HG03103 (cell line): ENCODE measurements around the gene CPLX1.

Source experiments
- ATAC-seq: cut with Tn5 transposase; IDR thresholded peaks from one replicate; pipeline ENCODE4 v1.9.1; 2021; ENCODE audit warnings: low read depth; ENCODE audit not compliant: unreplicated experiment

CPLX1 gene

GRCh38 chr4:825971-826330, at the start of gene CPLX1:
Gene CPLX1, minus strand, starts transcription at chr4:826129. Its CDS starts 1,607 bp downstream, at chr4:824522.
- no peak for ATAC-seq

- no peak for ATAC-seq
These were observed 49.3 kb upstream of the CPLX1 start for GRCh38 chr4:874971-875817.

GRCh38 chr4:874056-874455, 48.1 kb upstream of the CPLX1 start:
- ATAC-seq: no peak

- no peak for ATAC-seq
These were observed 46.5 kb upstream of the CPLX1 start for GRCh38 chr4:872241-872981.

GRCh38 chr4:871484-871883, 45.6 kb upstream of the CPLX1 start:
- ATAC-seq: no peak

GRCh38 chr4:870951-871350, 45.0 kb upstream of the CPLX1 start:
- ATAC-seq: no peak

- no peak for ATAC-seq
These were observed 43.8 kb upstream of the CPLX1 start for GRCh38 chr4:869776-870175.

- ATAC-seq: no peak
These were observed 42.5 kb upstream of the CPLX1 start for GRCh38 chr4:868421-868820.

- no peak for ATAC-seq
These were observed 41.8 kb upstream of the CPLX1 start for GRCh38 chr4:867526-868250.

- ATAC-seq: no peak
These were observed 40.9 kb upstream of the CPLX1 start for GRCh38 chr4:866761-867390.

- no peak for ATAC-seq
These were observed 40.3 kb upstream of the CPLX1 start for GRCh38 chr4:866068-866760.

GRCh38 chr4:865572-865971, 39.6 kb upstream of the CPLX1 start:
- ATAC-seq: no peak

GRCh38 chr4:865121-865465, 39.2 kb upstream of the CPLX1 start:
- ATAC-seq: no peak

- ATAC-seq: no peak
These were observed 38.7 kb upstream of the CPLX1 start for GRCh38 chr4:864456-865120.

GRCh38 chr4:860561-860960, 34.6 kb upstream of the CPLX1 start:
- no peak for ATAC-seq

- no peak for ATAC-seq
These were observed 33.6 kb upstream of the CPLX1 start for GRCh38 chr4:859496-859895.

GRCh38 chr4:858831-859451, 33.0 kb upstream of the CPLX1 start:
- no peak for ATAC-seq

- ATAC-seq: no peak
These were observed 32.1 kb upstream of the CPLX1 start for GRCh38 chr4:858041-858481.

- no peak for ATAC-seq
These were observed 31.5 kb upstream of the CPLX1 start for GRCh38 chr4:857461-857860.
